OCI-LY3 (cell line): ENCODE results near the gene PRSS33.

Experiments used
- EZH2phosphoT487 ChIP-seq: fragments of 200-600 bp; shearing (Covaris generic); IDR thresholded peaks from 2 replicates; pipeline ENCODE4 v1.6.1; 2018; ENCODE audit warnings: antibody characterized with exemption, mixed run types, low read depth
- TF ChIP-seq, protein P1 (sequence below): fragments of 200-600, 300-600 bp; sonication (generic); IDR thresholded peaks from 2 replicates; pipeline ENCODE4 v1.5.1; 2014; ENCODE audit warnings: antibody characterized with exemption, low read length, low read depth

DNA sequence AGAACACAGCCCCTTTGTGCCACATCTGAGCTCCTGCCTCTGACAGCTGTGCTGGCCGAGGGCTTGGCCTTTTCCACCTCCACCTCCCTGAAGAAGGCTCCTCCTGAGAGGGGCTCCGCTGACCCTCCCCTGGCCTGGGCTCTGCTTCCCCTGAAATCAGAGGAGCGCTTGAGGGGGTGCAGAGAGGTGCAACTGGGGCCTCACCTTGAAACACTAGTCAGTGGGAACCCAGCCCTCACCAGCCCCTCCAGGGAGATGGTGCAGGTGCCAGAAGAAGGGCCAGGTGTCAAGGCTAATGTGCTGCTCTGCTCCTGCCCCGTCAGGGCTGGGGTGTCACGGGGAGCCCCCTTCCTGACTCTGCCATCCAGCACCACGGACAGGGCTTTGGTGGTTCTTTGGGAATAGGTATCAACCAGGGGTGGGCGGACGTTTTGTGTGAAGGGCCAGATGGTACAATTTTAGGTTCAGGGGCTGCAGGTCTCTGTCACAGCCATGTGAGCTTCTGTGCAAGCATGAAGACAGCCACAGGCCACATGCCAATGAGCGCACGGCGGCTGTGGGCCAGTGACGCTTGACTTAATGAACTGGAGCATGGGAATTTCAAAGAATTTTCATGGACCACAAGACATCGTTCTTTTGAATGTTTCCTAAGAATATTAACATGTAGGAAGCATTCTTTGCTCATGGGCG lies 40.6 kb upstream of the PRSS33 start:
- TF ChIP-seq, protein P1, sequence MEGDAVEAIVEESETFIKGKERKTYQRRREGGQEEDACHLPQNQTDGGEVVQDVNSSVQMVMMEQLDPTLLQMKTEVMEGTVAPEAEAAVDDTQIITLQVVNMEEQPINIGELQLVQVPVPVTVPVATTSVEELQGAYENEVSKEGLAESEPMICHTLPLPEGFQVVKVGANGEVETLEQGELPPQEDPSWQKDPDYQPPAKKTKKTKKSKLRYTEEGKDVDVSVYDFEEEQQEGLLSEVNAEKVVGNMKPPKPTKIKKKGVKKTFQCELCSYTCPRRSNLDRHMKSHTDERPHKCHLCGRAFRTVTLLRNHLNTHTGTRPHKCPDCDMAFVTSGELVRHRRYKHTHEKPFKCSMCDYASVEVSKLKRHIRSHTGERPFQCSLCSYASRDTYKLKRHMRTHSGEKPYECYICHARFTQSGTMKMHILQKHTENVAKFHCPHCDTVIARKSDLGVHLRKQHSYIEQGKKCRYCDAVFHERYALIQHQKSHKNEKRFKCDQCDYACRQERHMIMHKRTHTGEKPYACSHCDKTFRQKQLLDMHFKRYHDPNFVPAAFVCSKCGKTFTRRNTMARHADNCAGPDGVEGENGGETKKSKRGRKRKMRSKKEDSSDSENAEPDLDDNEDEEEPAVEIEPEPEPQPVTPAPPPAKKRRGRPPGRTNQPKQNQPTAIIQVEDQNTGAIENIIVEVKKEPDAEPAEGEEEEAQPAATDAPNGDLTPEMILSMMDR: no peak
- no peak for TF ChIP-seq EZH2phosphoT487
